Measurements from ENCODE around the gene CYREN. TPM values are rescaled to one million over a fixed set of nuclear protein-coding genes. Genes with fewer than 3 reads are reported as not detected.

CYREN gene
- total RNA-seq, 1 donor from 2014 or later, result 58.3 TPM

Other genes starting within 250 kb of the CYREN start
- 3.9 TPM for gene AGBL3, start 184.2 kb downstream of the CYREN start, total RNA-seq
- gene TMEM140, start 22.6 kb downstream of the CYREN start, total RNA-seq, result 11.6 TPM
- 27.9 TPM for gene WDR91, start 40.8 kb upstream of the CYREN start, total RNA-seq
- gene STRA8, start 63.1 kb upstream of the CYREN start, total RNA-seq, result not detected

Measured in ureter (tissue), 1 donor.